Heart left ventricle (tissue), 16 donors: Measurements from ENCODE around the gene RHO. TPM values are rescaled to one million over a fixed set of nuclear protein-coding genes. Genes with fewer than 3 reads are reported as not detected.

Source experiments
- ATAC-seq, 4 donors: fragments of 200-7000 bp; cut with Tn5 transposase; one replicate each; pipeline ENCODE4 v1.9.1; 2020 to 2022; ENCODE audit warnings: moderate library complexity in 4 of 4, mild to moderate bottlenecking in 3 of 4, moderate number of reproducible peaks in 1 of 4
- DNase-seq, 5 donors: peaks; one replicate each; pipeline ENCODE4 v3.0.0-alpha.2; 2020
- H3K27ac ChIP-seq, 12 donors: fragments of 200-600 bp; sonication (generic) in 4 of 12; one replicate each; pipeline versions ENCODE4 v1.5.0 to v1.8.0; 2016 to 2022; ENCODE audit warnings: mild to moderate bottlenecking in 2 of 12
- H3K27me3 ChIP-seq, 9 donors: fragments of 200-600 bp; sonication (generic) in 2 of 9; one replicate each; pipeline versions ENCODE4 v1.5.1 to v1.8.0; 2016 to 2022; ENCODE audit warnings: mild to moderate bottlenecking in 3 of 9
- H3K36me3 ChIP-seq, 9 donors: fragments of 200-600 bp; sonication (generic) in 2 of 9; one replicate each; pipeline versions ENCODE4 v1.5.0 to v1.8.0; 2018 to 2022; ENCODE audit warnings: mild to moderate bottlenecking in 2 of 9
- H3K4me1 ChIP-seq, 12 donors: fragments of 200-600 bp; sonication (generic) in 4 of 12; one replicate each; pipeline versions ENCODE4 v1.5.0 to v1.8.0; 2016 to 2022; ENCODE audit warnings: mild to moderate bottlenecking in 3 of 12
- H3K4me3 ChIP-seq, 12 donors: fragments of 200-600 bp; sonication (generic) in 4 of 12; one replicate each; pipeline versions ENCODE4 v1.5.0 to v1.8.0; 2017 to 2022; ENCODE audit warnings: mild to moderate bottlenecking in 9 of 12, moderate library complexity in 4 of 12
- H3K9me3 ChIP-seq, 12 donors: fragments of 200-600 bp; sonication (generic) in 4 of 12; one replicate each; pipeline versions ENCODE4 v1.5.0 to v1.8.0; 2016 to 2022; ENCODE audit warnings: mild to moderate bottlenecking in 1 of 12
- CTCF ChIP-seq, 12 donors: fragments of 200-600 bp; sonication (generic) in 4 of 12; IDR thresholded peaks; one replicate each; pipeline versions ENCODE4 v1.5.0 to v1.8.0; 2018 to 2022; ENCODE audit warnings: antibody characterized with exemption in 12 of 12, mild to moderate bottlenecking in 5 of 12
- POLR2A ChIP-seq, 2 donors: fragments of 450-650 bp; IDR thresholded peaks; one replicate each; pipeline ENCODE4 v1.6.1; 2017; ENCODE audit warnings: antibody characterized with exemption in 2 of 2, mild to moderate bottlenecking in 2 of 2, moderate library complexity in 2 of 2
- WGBS, 4 donors: extraction: QIAGEN DNeasy Blood & Tissue Kit in 2 of 4; methylation state at CpG; one replicate each; pipeline versions ENCODE4 v1.1.5 to v1.1.7; 2013 to 2018; 5-methylcytosine and 5-hydroxymethylcytosine counted together
- intact Hi-C, 10 donors: fragments of 100-400 bp; cut with DNase I; formaldehyde crosslinking; loops; one replicate each; pipeline versions ENCODE4 v1.11.1 to v1.14.2; 2022
- polyA plus RNA-seq, 2 donors: library from polyadenylated mRNA; stranded (reverse); fragments of 200-250 nt; gene quantifications; one replicate each; pipeline ENCODE4 v1.2.3, GENCODE V29; 2013
- total RNA-seq, 9 donors: library from RNA; depleted of rRNA in 2 of 9; stranded (reverse); fragments of >200 nt in 2 of 9; fragmentation: NEBNext Ultra II Directional in 3 of 9; extraction: Animal tissue kit (Norgen Biotek cat#: 25700) in 3 of 9; gene quantifications; one replicate each; pipeline versions ENCODE4 v1.1.0 to v1.2.4, GENCODE V29; 2016 to 2023
- donor health status: ischemic (EF 13 %, LVEDD 7.1; RV severe dilation, severe dysfunction).
- donor health status: healthy with polysubstance abuse.
- donor health status: DM: no; HTN: yes; CAD: no.
- donor health status: DM: no; HTN: no; CAD: no.
- donor health status: ischemic (EF 25% LVEDD 6.9; RV normal size, moderate dysfunction).
- donor health status: ischemic (EF 25% LVEDD 5.7; RV mildly dilated, moderate dysfunction).
- donor health status: healthy.
- donor health status: DM: yes; HTN: yes; CAD: no.
- donor health status: ischemic (EF 35%, LVEDD 5.7; RV mildly dilated, moderate dysfunction).
- donor health status: nonischemic (EF 11% LVEDD 7.7; RV severe dilation, severe dysfunction).
- donor health status: DM: yes; HTN: yes; CAD: no.
- donor health status: PGD.
- donor health status: ischemic (EF 29% LVEDD 5.4; RV normal size, mild dysfunction).
- donor health status: nonischemic (EF 23%, LVEDD 6.1; RV moderate dilation, normal function).

RHO gene
- total and polyA plus RNA-seq, 11 donors: 0.08 TPM; not detected in 10

GRCh38 chr3:129520960-129521359, 7.5 kb upstream of the RHO start:
- WGBS, 4 donors: 68 to 92% (median 80%) methylated on average over 3 to 4 of the region's 4 CpGs
- DNase-seq (peak in 1 of 5 donors; percentile 19), ATAC-seq (no peak)
- Histone ChIP-seq H3K27me3 (no peaks in the 10 kb centered on the region), H3K4me1 (peaks cover 0 to 11% (median 0%) of the 10 kb centered on the region in 12 donors), H3K4me3 (no peak overlapping the region), H3K27ac (no peak overlapping the region), H3K9me3 (no peaks in the 10 kb centered on the region), H3K36me3 (peaks cover 0 to 29% (median 0%) of the 10 kb centered on the region in 9 donors)
- intact Hi-C loops: no loop called here
- no peak for TF ChIP-seq POLR2A (IDR thresholded peaks at IDR 0.05)
- no peak for TF ChIP-seq CTCF (IDR thresholded peaks at IDR 0.05)

GRCh38 chr3:129521611-129522010, 6.8 kb upstream of the RHO start:
- ATAC-seq (no peak), DNase-seq (peak in 1 of 5 donors; percentile 33)
- TF ChIP-seq POLR2A (IDR thresholded peaks at IDR 0.05) (no peak), CTCF (IDR thresholded peaks at IDR 0.05) (no peak)
- no peaks in the 10 kb centered on the region for H3K27me3 ChIP-seq
- 86 to 92% (median 89%) methylated on average over 8 of the region's 8 CpGs for WGBS, 4 donors
- H3K4me1 ChIP-seq: peaks cover 0 to 17% (median 0%) of the 10 kb centered on the region in 12 donors
- no peaks in the 10 kb centered on the region for H3K9me3 ChIP-seq
- H3K36me3 ChIP-seq: peaks cover 0 to 29% (median 0%) of the 10 kb centered on the region in 9 donors
- no peak overlapping the region for H3K4me3 ChIP-seq
- intact Hi-C loops: no loop called here
- no peak overlapping the region for H3K27ac ChIP-seq

- peaks cover 0 to 20% (median 0%) of the 10 kb centered on the region in 12 donors for H3K4me1 ChIP-seq
- no peaks in the 10 kb centered on the region for H3K9me3 ChIP-seq
- H3K27ac ChIP-seq: no peak overlapping the region
- H3K4me3 ChIP-seq: no peak overlapping the region
- DNase-seq (no peak), ATAC-seq (no peak)
- no peaks in the 10 kb centered on the region for H3K27me3 ChIP-seq
- 95 to 100% (median 96%) methylated on average over 1 to 5 of the region's 5 CpGs for WGBS, 4 donors
- peaks cover 0 to 23% (median 0%) of the 10 kb centered on the region in 9 donors for H3K36me3 ChIP-seq
- TF ChIP-seq POLR2A (IDR thresholded peaks at IDR 0.05): no peak
- no peak for TF ChIP-seq CTCF (IDR thresholded peaks at IDR 0.05)
- intact Hi-C loops: no loop called here
Measured at GRCh38 chr3:129522953-129523352, 5.5 kb upstream of the RHO start.

GRCh38 chr3:129524081-129524480, 4.4 kb upstream of the RHO start:
- peaks cover 0 to 13% (median 0%) of the 10 kb centered on the region in 9 donors for H3K36me3 ChIP-seq
- DNase-seq (peak in 1 of 5 donors; percentile 6), ATAC-seq (no peak)
- H3K4me1 ChIP-seq: peaks cover 0 to 20% (median 0%) of the 10 kb centered on the region in 12 donors
- 82 to 95% (median 91%) methylated on average over 4 of the region's 4 CpGs for WGBS, 4 donors
- no peak overlapping the region for H3K4me3 ChIP-seq
- intact Hi-C loops: no loop called here
- H3K27ac ChIP-seq: no peak overlapping the region
- H3K9me3 ChIP-seq: no peaks in the 10 kb centered on the region
- no peaks in the 10 kb centered on the region for H3K27me3 ChIP-seq
- no peak for TF ChIP-seq POLR2A (IDR thresholded peaks at IDR 0.05)
- no peak for TF ChIP-seq CTCF (IDR thresholded peaks at IDR 0.05)
